ENCODE data around the gene ROBO2. TPM values are rescaled to one million over a fixed set of nuclear protein-coding genes. Genes with fewer than 3 reads are reported as not detected.

The ROBO2 gene
- polyA plus RNA-seq, 1 donor from 2014 or later = 55.5 TPM

DNA sequence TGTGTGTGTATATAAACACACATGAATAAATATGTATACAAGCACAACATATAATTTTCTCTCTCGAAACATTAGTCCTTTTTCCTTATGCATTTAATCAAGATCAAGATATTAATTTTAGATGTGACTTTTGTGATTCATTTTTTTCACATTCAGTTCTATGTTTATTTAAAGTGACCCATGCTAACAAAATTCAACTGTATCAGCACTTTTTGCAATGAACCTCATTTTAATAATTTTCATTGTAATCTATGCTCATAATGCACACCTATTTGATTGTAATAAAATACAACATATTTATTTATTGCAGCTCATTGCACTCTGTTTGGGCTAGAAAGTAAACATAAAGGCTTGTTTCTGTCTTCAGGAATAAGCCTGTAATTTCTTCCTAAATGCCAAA is 586.3 kb downstream of the ROBO2 start:
- Histone ChIP-seq H3K4me2 (ENCODE audit: low read length) (no peak overlapping the region), H3K36me3 (ENCODE audit: insufficient read depth, low read length) (no peaks in the 10 kb centered on the region), H3K9ac (ENCODE audit: low read length) (no peak overlapping the region), H3K9me3 (ENCODE audit: low read length) (no peaks in the 10 kb centered on the region), H3K27ac (ENCODE audit: low read length) (no peak overlapping the region), H4K20me1 (ENCODE audit: insufficient read depth) (no peaks in the 10 kb centered on the region), H3K4me3 (ENCODE audit: low read length) (no peak overlapping the region), H3F3A (ENCODE audit: insufficient read depth, low read length, poor library complexity, severe bottlenecking) (no peaks in the 10 kb centered on the region), H2AFZ (ENCODE audit: low read depth, low read length) (no peak overlapping the region), H3K27me3 (ENCODE audit: insufficient read depth, low read depth, low read length) (no peaks in the 10 kb centered on the region), H3K79me2 (replicated peaks; ENCODE audit: insufficient read depth, low read length) (no peaks in the 10 kb centered on the region), H3K9me2 (ENCODE audit: insufficient read depth, low read length) (no peaks in the 10 kb centered on the region)
- no peak for TF ChIP-seq EZH2 (IDR thresholded peaks at IDR 0.05; ENCODE audit: borderline replicate concordance, insufficient read depth, low read length, poor library complexity, severe bottlenecking)
- TF ChIP-seq, protein P1, sequence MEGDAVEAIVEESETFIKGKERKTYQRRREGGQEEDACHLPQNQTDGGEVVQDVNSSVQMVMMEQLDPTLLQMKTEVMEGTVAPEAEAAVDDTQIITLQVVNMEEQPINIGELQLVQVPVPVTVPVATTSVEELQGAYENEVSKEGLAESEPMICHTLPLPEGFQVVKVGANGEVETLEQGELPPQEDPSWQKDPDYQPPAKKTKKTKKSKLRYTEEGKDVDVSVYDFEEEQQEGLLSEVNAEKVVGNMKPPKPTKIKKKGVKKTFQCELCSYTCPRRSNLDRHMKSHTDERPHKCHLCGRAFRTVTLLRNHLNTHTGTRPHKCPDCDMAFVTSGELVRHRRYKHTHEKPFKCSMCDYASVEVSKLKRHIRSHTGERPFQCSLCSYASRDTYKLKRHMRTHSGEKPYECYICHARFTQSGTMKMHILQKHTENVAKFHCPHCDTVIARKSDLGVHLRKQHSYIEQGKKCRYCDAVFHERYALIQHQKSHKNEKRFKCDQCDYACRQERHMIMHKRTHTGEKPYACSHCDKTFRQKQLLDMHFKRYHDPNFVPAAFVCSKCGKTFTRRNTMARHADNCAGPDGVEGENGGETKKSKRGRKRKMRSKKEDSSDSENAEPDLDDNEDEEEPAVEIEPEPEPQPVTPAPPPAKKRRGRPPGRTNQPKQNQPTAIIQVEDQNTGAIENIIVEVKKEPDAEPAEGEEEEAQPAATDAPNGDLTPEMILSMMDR (IDR thresholded peaks at IDR 0.05; ENCODE audit: poor library complexity, severe bottlenecking) = no peak
- no peak for TF ChIP-seq POLR2AphosphoS5 (IDR thresholded peaks at IDR 0.05)
- no peak for TF ChIP-seq EP300 (conservative IDR thresholded peaks at IDR 0.05; ENCODE audit: poor library complexity, severe bottlenecking)
- no peak for TF ChIP-seq TAF1 (IDR thresholded peaks at IDR 0.05; ENCODE audit: low read depth)
- no peak for TF ChIP-seq SMC3 (conservative IDR thresholded peaks at IDR 0.05; ENCODE audit: poor library complexity)
- TF ChIP-seq MXI1 (conservative IDR thresholded peaks at IDR 0.05; ENCODE audit: poor library complexity, severe bottlenecking) = no peak
- TF ChIP-seq RAD21 (conservative IDR thresholded peaks at IDR 0.05) = no peak
- TF ChIP-seq, protein P2, sequence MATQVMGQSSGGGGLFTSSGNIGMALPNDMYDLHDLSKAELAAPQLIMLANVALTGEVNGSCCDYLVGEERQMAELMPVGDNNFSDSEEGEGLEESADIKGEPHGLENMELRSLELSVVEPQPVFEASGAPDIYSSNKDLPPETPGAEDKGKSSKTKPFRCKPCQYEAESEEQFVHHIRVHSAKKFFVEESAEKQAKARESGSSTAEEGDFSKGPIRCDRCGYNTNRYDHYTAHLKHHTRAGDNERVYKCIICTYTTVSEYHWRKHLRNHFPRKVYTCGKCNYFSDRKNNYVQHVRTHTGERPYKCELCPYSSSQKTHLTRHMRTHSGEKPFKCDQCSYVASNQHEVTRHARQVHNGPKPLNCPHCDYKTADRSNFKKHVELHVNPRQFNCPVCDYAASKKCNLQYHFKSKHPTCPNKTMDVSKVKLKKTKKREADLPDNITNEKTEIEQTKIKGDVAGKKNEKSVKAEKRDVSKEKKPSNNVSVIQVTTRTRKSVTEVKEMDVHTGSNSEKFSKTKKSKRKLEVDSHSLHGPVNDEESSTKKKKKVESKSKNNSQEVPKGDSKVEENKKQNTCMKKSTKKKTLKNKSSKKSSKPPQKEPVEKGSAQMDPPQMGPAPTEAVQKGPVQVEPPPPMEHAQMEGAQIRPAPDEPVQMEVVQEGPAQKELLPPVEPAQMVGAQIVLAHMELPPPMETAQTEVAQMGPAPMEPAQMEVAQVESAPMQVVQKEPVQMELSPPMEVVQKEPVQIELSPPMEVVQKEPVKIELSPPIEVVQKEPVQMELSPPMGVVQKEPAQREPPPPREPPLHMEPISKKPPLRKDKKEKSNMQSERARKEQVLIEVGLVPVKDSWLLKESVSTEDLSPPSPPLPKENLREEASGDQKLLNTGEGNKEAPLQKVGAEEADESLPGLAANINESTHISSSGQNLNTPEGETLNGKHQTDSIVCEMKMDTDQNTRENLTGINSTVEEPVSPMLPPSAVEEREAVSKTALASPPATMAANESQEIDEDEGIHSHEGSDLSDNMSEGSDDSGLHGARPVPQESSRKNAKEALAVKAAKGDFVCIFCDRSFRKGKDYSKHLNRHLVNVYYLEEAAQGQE (IDR thresholded peaks at IDR 0.05; ENCODE audit: borderline replicate concordance) = no peak

DNA sequence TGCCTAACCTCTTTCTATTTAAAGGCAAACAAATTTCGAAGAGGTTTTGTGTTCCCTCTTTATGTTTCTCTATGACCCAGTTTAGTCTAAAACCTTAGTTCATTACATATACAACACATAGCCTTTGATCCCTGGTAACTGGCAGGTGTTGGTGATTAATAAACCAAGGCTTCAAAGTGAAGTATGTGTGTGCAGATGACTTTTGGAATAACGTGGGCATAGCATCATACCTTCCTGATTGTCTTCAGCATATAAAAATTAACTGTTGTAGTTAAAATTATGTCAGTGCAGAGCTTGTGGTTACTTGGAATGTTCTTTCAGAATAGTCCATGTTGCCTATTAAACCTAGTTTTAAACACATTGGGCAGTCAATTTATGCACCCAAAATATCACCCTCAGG is 608.3 kb downstream of the ROBO2 start:
- H3K9ac ChIP-seq (ENCODE audit: low read length) = no peak overlapping the region
- TF ChIP-seq, protein P1 (IDR thresholded peaks at IDR 0.05; ENCODE audit: poor library complexity, severe bottlenecking) = no peak
- TF ChIP-seq EZH2 (IDR thresholded peaks at IDR 0.05; ENCODE audit: borderline replicate concordance, insufficient read depth, low read length, poor library complexity, severe bottlenecking) (no peak), POLR2AphosphoS5 (IDR thresholded peaks at IDR 0.05) (no peak), RAD21 (conservative IDR thresholded peaks at IDR 0.05) (no peak), SMC3 (conservative IDR thresholded peaks at IDR 0.05; ENCODE audit: poor library complexity) (no peak), TAF1 (IDR thresholded peaks at IDR 0.05; ENCODE audit: low read depth) (no peak), EP300 (conservative IDR thresholded peaks at IDR 0.05; ENCODE audit: poor library complexity, severe bottlenecking) (no peak), MXI1 (conservative IDR thresholded peaks at IDR 0.05; ENCODE audit: poor library complexity, severe bottlenecking) (no peak)
- TF ChIP-seq, protein P2 (IDR thresholded peaks at IDR 0.05; ENCODE audit: borderline replicate concordance) = no peak
- no peaks in the 10 kb centered on the region for H3K9me3 ChIP-seq (ENCODE audit: low read length)
- H3K4me2 ChIP-seq (ENCODE audit: low read length) = no peak overlapping the region
- no peak overlapping the region for H3K27ac ChIP-seq (ENCODE audit: low read length)
- no peak overlapping the region for H2AFZ ChIP-seq (ENCODE audit: low read depth, low read length)
- H3K4me3 ChIP-seq (ENCODE audit: low read length) = no peak overlapping the region
- H3K9me2 ChIP-seq (ENCODE audit: insufficient read depth, low read length) = no peaks in the 10 kb centered on the region
- no peaks in the 10 kb centered on the region for H3K27me3 ChIP-seq (ENCODE audit: insufficient read depth, low read depth, low read length)
- H3K79me2 ChIP-seq (replicated peaks; ENCODE audit: insufficient read depth, low read length) = no peaks in the 10 kb centered on the region
- no peaks in the 10 kb centered on the region for H4K20me1 ChIP-seq (ENCODE audit: insufficient read depth)
- no peaks in the 10 kb centered on the region for H3K36me3 ChIP-seq (ENCODE audit: insufficient read depth, low read length)
- no peaks in the 10 kb centered on the region for H3F3A ChIP-seq (ENCODE audit: insufficient read depth, low read length, poor library complexity, severe bottlenecking)
